Adrenal gland (tissue), 5 donors: Measurements from ENCODE around the gene CEP85L.

Experiments
- POLR2A ChIP-seq, 2 donors: fragments of 450-650 bp; IDR thresholded peaks; one replicate each; pipeline ENCODE4 v1.6.1; 2017; ENCODE audit warnings: antibody characterized with exemption in 2 of 2, mild to moderate bottlenecking in 2 of 2, moderate library complexity in 1 of 2
- TF ChIP-seq, protein P1 (sequence below), 6 experiments: fragments of 450-650 bp in 4 of 6; fragments of 200-600 bp in 2 of 6; sonication (generic) in 1 of 6; IDR thresholded peaks; 1 replicate in 5 of 6; 2 replicates in 1 of 6; pipeline versions ENCODE4 v1.5.1 to v1.8.0; 2016 to 2021; ENCODE audit warnings: antibody characterized with exemption in 6 of 6, mild to moderate bottlenecking in 2 of 6, moderate library complexity in 1 of 6
- donor health status: DM: no; HTN: no; CAD: no.

DNA sequence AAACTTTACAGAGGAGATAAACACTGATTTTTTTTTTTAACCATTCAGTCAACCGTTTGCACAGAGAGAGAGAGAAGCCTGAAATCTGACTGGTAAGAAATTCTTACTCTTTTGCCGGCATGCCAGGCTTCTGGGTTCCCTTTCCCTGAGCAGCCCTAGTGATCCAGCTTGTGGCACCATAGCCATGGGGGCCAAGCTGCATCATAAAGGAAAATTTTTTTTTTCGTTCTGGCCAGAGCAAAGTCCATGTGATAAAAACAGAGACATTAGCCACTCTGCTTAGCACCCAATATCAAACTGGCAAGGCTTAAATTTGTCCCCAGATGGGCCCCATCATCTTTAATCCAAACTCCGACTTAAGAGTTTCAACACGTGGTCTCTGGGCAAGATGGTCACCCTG, 44.5 kb downstream of the CEP85L start:
- TF ChIP-seq, protein P1, sequence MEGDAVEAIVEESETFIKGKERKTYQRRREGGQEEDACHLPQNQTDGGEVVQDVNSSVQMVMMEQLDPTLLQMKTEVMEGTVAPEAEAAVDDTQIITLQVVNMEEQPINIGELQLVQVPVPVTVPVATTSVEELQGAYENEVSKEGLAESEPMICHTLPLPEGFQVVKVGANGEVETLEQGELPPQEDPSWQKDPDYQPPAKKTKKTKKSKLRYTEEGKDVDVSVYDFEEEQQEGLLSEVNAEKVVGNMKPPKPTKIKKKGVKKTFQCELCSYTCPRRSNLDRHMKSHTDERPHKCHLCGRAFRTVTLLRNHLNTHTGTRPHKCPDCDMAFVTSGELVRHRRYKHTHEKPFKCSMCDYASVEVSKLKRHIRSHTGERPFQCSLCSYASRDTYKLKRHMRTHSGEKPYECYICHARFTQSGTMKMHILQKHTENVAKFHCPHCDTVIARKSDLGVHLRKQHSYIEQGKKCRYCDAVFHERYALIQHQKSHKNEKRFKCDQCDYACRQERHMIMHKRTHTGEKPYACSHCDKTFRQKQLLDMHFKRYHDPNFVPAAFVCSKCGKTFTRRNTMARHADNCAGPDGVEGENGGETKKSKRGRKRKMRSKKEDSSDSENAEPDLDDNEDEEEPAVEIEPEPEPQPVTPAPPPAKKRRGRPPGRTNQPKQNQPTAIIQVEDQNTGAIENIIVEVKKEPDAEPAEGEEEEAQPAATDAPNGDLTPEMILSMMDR (IDR thresholded peaks at IDR 0.05), result no peak
- no peak for TF ChIP-seq POLR2A (IDR thresholded peaks at IDR 0.05)
